Measurements from ENCODE around the gene ATXN7. TPM values are rescaled to one million over a fixed set of nuclear protein-coding genes. Genes with fewer than 3 reads are reported as not detected.

Gene ATXN7
- total and polyA plus RNA-seq, 2 of the 4 experiments (the other 2 are of a cell fraction) = 8.6 to 13.6 TPM

DNA sequence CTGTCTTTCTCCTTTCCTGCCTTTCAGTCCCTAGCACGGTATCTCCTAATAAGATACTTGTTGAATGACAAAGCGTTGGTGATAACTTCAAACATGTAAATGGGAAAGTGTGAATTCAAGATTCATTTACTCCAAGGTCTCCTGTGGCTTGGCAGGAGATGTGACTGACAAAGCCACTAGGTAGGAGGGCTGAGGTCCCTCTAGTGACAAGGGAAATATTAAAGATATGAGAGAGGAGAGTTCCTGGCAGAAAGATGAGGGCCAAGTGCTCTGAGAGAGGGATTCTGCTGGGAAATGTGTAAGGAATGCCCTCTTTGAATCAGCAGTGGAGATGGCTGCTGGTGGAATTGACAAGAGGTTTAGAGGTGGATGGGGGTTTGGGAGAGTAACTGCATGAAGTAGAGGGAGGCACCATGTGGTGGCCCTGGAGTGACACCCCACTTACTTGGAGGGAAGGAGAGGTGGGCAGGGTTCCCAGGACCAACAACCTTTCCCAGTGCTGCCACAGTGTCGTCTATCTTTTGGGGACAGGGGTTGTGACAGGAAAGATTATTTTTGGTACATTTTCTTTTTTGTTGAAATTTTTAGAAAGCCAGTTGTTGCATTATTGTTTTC, 91.5 kb downstream of the ATXN7 start:
- Histone ChIP-seq H3K27ac (ENCODE audit: insufficient read depth, low read length) (no peak overlapping the region), H3K27me3 (ENCODE audit: control insufficient read depth, insufficient read depth, low read length) (no peaks in the 10 kb centered on the region), H3K9me3 (ENCODE audit: control insufficient read depth, insufficient read depth, low read length) (no peaks in the 10 kb centered on the region), H3K56ac (ENCODE audit: extremely low read depth, insufficient read depth, low read length) (no peak overlapping the region), H2AFZ (replicated peaks; ENCODE audit: low read length, poor library complexity) (no peak overlapping the region), H3K4me3 (ENCODE audit: insufficient read depth, low read depth, low read length) (no peak overlapping the region), H3K4ac (ENCODE audit: low read depth, low read length) (no peak overlapping the region), H4K5ac (ENCODE audit: low read depth, low read length) (no peak overlapping the region), H2AK5ac (ENCODE audit: low read depth, low read length) (no peak overlapping the region), H3K4me1 (ENCODE audit: control insufficient read depth, insufficient read depth, low read length) (peaks cover 6% of the 10 kb centered on the region), H3K4me2 (ENCODE audit: low read depth, low read length) (no peak overlapping the region), H3K14ac (replicated peaks; ENCODE audit: low read depth, low read length) (no peak overlapping the region), H2BK120ac (ENCODE audit: low read depth, low read length) (no peak overlapping the region), H2BK5ac (ENCODE audit: low read depth, low read length, poor library complexity, severe bottlenecking) (no peak overlapping the region), H3K79me1 (ENCODE audit: low read depth in 1 of 2, low read length in 2 of 2) (peaks cover 30 to 61% of the 10 kb centered on the region in 2 experiments), H2BK15ac (ENCODE audit: low read depth, low read length) (no peak overlapping the region), H2AK9ac (replicated peaks; ENCODE audit: low read depth, low read length, poor library complexity) (no peak overlapping the region), H2BK20ac (ENCODE audit: low read depth, low read length) (no peak overlapping the region), H3K23ac (ENCODE audit: low read depth, low read length) (no peak overlapping the region), H3K36me3 (ENCODE audit: control insufficient read depth, insufficient read depth, low read length) (peaks cover 13% of the 10 kb centered on the region), H3K9me1 (ENCODE audit: insufficient read depth, low read length) (peaks cover 11% of the 10 kb centered on the region), H4K8ac (ENCODE audit: low read depth in 2 of 2, low read length in 2 of 2) (no peak overlapping the region), H3K18ac (ENCODE audit: low read depth, low read length) (no peak overlapping the region), H3K9ac (ENCODE audit: low read depth, low read length) (no peak overlapping the region), H4K91ac (ENCODE audit: insufficient read depth, low read depth, low read length) (no peak overlapping the region), H4K20me1 (ENCODE audit: insufficient read depth, low read length) (peaks cover 15% of the 10 kb centered on the region; the same call in 1 of the 2 replicates)
- in situ Hi-C loops (cut with MboI; ENCODE audit: low sequenced_read_pairs) = no loop called here
- DNase-seq (no peak), ATAC-seq (ENCODE audit: low read depth) (no peak)
- POLR2A ChIA-PET (ENCODE audit: unreplicated experiment) = no interaction called here
- TF ChIP-seq, protein P1, sequence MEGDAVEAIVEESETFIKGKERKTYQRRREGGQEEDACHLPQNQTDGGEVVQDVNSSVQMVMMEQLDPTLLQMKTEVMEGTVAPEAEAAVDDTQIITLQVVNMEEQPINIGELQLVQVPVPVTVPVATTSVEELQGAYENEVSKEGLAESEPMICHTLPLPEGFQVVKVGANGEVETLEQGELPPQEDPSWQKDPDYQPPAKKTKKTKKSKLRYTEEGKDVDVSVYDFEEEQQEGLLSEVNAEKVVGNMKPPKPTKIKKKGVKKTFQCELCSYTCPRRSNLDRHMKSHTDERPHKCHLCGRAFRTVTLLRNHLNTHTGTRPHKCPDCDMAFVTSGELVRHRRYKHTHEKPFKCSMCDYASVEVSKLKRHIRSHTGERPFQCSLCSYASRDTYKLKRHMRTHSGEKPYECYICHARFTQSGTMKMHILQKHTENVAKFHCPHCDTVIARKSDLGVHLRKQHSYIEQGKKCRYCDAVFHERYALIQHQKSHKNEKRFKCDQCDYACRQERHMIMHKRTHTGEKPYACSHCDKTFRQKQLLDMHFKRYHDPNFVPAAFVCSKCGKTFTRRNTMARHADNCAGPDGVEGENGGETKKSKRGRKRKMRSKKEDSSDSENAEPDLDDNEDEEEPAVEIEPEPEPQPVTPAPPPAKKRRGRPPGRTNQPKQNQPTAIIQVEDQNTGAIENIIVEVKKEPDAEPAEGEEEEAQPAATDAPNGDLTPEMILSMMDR (conservative IDR thresholded peaks at IDR 0.05; ENCODE audit: low read depth, low read length) = no peak
- TF ChIP-seq RAD21 (IDR thresholded peaks at IDR 0.05; ENCODE audit: low read length) (no peak), MAZ (IDR thresholded peaks at IDR 0.05; ENCODE audit: borderline replicate concordance, low read depth, low read length) (no peak), SMC3 (IDR thresholded peaks at IDR 0.05; ENCODE audit: low read depth, low read length) (no peak), RFX5 (IDR thresholded peaks at IDR 0.05; ENCODE audit: low read depth, low read length) (no peak), CHD1 (IDR thresholded peaks at IDR 0.05; ENCODE audit: low read depth, low read length) (no peak), POLR2A (IDR thresholded peaks at IDR 0.05; ENCODE audit: low read depth, low read length) (no peak), CEBPB (IDR thresholded peaks at IDR 0.05; ENCODE audit: low read depth, low read length) (no peak), NFE2L2 (IDR thresholded peaks at IDR 0.05; ENCODE audit: low read depth, low read length) (no peak), MXI1 (IDR thresholded peaks at IDR 0.05; ENCODE audit: borderline replicate concordance, low read depth, low read length) (no peak), MAFK (IDR thresholded peaks at IDR 0.05; ENCODE audit: low read depth, low read length) (no peak), RCOR1 (IDR thresholded peaks at IDR 0.05; ENCODE audit: insufficient replicate concordance, low read length) (no peak), FOS (IDR thresholded peaks at IDR 0.05; ENCODE audit: low read depth, low read length) (no peak), BHLHE40 (IDR thresholded peaks at IDR 0.05; ENCODE audit: low read depth, low read length) (no peak)
- TF ChIP-seq, protein P2, sequence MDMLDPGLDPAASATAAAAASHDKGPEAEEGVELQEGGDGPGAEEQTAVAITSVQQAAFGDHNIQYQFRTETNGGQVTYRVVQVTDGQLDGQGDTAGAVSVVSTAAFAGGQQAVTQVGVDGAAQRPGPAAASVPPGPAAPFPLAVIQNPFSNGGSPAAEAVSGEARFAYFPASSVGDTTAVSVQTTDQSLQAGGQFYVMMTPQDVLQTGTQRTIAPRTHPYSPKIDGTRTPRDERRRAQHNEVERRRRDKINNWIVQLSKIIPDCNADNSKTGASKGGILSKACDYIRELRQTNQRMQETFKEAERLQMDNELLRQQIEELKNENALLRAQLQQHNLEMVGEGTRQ (IDR thresholded peaks at IDR 0.05; ENCODE audit: low read depth, low read length) = no peak
- TF ChIP-seq, protein P3, sequence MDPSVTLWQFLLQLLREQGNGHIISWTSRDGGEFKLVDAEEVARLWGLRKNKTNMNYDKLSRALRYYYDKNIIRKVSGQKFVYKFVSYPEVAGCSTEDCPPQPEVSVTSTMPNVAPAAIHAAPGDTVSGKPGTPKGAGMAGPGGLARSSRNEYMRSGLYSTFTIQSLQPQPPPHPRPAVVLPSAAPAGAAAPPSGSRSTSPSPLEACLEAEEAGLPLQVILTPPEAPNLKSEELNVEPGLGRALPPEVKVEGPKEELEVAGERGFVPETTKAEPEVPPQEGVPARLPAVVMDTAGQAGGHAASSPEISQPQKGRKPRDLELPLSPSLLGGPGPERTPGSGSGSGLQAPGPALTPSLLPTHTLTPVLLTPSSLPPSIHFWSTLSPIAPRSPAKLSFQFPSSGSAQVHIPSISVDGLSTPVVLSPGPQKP (IDR thresholded peaks at IDR 0.05; ENCODE audit: borderline replicate concordance, low read depth, low read length) = no peak
- no TSS peak for BruUV-seq (replicated peaks)
- CTCF ChIA-PET = no interaction called here
- dilution Hi-C loops (cut with HindIII; ENCODE audit: low sequenced_read_pairs, unreplicated experiment) = no loop called here
- WGBS, 2 experiments (ENCODE audit: extremely low coverage in 2 of 2, insufficient read length in 1 of 2) = no CpG with 5 or more reads among the region's 3 CpGs
- intact Hi-C loops (cut with micrococcal nuclease) = no loop called here
